ENCODE measurements around the gene WDR72. TPM values are rescaled to one million over a fixed set of nuclear protein-coding genes. Genes with fewer than 3 reads are reported as not detected.

The WDR72 gene
- total RNA-seq, 4 donors from 2014 or later: 1.7 TPM; not detected in 3

DNA sequence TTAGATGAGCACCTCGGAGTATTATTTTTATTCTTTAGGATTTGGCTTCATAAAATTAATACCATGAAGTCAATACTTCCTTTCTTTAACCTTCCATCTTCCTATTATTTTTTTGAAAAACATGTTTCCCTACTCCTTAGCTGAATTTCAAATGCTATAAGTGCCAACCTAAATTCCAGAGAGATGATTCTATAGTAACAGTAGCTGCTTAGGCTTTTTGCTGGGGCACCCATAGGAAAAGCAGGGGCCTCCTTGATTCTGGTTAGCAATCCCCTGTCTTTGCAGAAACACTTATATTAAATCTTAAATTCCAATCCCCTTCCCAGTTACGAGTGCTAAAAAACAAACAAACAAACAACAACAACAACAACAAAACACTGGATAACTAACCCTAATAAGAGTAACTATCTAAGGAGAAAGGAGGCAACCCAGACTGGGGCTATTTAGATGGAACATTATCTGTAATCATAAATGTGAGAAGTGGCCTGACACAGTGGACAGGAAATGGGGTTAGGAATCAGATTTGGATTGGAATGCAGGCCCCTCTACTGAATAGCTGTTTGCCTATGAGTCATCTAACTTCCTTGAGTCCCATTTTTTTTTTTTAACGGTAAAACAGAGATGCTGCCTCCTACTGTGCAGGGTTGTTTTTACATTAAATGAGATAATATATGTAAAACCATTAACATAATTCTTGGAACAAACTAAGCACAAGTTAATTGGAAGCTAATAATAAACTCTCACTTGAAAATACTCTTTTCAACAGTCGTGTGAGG, 148.1 kb downstream of the WDR72 start:
- WGBS, 2 donors (ENCODE audit: low coverage in 1 of 2): 67 to 73% methylated on average over 4 of the region's 4 CpGs
- no peak for TF ChIP-seq POLR2AphosphoS5 (IDR thresholded peaks at IDR 0.05)
- TF ChIP-seq EP300 (IDR thresholded peaks at IDR 0.05): no peak
- TF ChIP-seq, protein P1, sequence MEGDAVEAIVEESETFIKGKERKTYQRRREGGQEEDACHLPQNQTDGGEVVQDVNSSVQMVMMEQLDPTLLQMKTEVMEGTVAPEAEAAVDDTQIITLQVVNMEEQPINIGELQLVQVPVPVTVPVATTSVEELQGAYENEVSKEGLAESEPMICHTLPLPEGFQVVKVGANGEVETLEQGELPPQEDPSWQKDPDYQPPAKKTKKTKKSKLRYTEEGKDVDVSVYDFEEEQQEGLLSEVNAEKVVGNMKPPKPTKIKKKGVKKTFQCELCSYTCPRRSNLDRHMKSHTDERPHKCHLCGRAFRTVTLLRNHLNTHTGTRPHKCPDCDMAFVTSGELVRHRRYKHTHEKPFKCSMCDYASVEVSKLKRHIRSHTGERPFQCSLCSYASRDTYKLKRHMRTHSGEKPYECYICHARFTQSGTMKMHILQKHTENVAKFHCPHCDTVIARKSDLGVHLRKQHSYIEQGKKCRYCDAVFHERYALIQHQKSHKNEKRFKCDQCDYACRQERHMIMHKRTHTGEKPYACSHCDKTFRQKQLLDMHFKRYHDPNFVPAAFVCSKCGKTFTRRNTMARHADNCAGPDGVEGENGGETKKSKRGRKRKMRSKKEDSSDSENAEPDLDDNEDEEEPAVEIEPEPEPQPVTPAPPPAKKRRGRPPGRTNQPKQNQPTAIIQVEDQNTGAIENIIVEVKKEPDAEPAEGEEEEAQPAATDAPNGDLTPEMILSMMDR (IDR thresholded peaks at IDR 0.05): no peak
- no peak for TF ChIP-seq POLR2A (IDR thresholded peaks at IDR 0.05)
- no peaks in the 10 kb centered on the region for H3K9me3 ChIP-seq
- no peaks in the 10 kb centered on the region for H3K27me3 ChIP-seq
- no peaks in the 10 kb centered on the region for H3K4me1 ChIP-seq
- no peak for ATAC-seq
- no peaks in the 10 kb centered on the region for H3K36me3 ChIP-seq
- H3K27ac ChIP-seq: no peak overlapping the region
- H3K4me3 ChIP-seq: no peak overlapping the region

DNA sequence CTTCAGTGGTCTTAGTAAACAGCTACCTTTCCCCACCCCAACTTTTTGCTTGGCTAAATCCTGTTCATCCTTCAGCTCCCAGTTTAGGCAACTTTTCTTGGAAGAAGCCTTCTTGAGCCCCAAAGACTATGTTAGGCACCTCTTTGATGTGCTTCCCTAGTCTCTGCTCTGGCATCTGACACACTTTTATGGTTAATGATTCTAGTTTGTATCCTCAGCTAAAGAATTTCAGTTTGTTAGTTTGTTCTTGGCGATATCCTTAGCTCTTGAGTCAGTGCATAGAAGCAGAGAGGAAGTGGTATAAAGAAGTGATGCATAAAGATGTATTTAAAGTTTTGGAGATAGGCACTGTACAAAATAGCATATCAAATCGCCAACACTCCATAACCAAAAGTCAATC, 168.4 kb downstream of the WDR72 start:
- Histone ChIP-seq H3K27ac (no peak overlapping the region), H3K4me1 (no peaks in the 10 kb centered on the region), H3K27me3 (no peaks in the 10 kb centered on the region), H3K36me3 (no peaks in the 10 kb centered on the region), H3K9me3 (no peaks in the 10 kb centered on the region), H3K4me3 (no peak overlapping the region)
- WGBS, 2 donors (ENCODE audit: low coverage in 1 of 2): 73 to 82% methylated on average over 2 of the region's 2 CpGs
- ATAC-seq: no peak
- TF ChIP-seq EP300 (IDR thresholded peaks at IDR 0.05) (no peak), POLR2AphosphoS5 (IDR thresholded peaks at IDR 0.05) (no peak), POLR2A (IDR thresholded peaks at IDR 0.05) (no peak)
- TF ChIP-seq, protein P1 (IDR thresholded peaks at IDR 0.05): no peak

DNA sequence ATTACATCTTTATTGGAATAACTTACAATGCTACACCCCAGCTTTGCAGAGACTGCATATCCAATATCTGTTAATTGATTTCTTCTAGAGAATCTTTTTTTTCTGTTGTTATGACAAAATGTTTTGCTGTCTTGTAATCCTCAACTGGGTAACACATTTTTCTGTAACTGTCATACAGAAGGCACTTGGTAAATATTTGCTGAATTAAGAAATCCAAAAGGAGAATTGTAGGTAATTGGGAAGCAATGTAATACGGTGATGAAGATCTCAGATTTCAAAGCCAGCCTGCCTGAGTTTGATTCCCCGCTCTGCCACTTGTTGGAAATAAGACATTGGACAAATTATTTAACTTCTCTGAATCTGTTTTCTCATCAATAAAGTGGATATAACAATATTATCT, 169.1 kb downstream of the WDR72 start:
- Histone ChIP-seq H3K27ac (no peak overlapping the region), H3K4me1 (no peaks in the 10 kb centered on the region), H3K27me3 (no peaks in the 10 kb centered on the region), H3K36me3 (no peaks in the 10 kb centered on the region), H3K9me3 (no peaks in the 10 kb centered on the region), H3K4me3 (no peak overlapping the region)
- TF ChIP-seq, protein P1 (IDR thresholded peaks at IDR 0.05): no peak
- no peak for TF ChIP-seq POLR2A (IDR thresholded peaks at IDR 0.05)
- TF ChIP-seq EP300 (IDR thresholded peaks at IDR 0.05): no peak
- no peak for TF ChIP-seq POLR2AphosphoS5 (IDR thresholded peaks at IDR 0.05)
- ATAC-seq: no peak
- WGBS, 2 donors (ENCODE audit: low coverage in 1 of 2): 64 to 73% methylated on average over 2 of the region's 2 CpGs

DNA sequence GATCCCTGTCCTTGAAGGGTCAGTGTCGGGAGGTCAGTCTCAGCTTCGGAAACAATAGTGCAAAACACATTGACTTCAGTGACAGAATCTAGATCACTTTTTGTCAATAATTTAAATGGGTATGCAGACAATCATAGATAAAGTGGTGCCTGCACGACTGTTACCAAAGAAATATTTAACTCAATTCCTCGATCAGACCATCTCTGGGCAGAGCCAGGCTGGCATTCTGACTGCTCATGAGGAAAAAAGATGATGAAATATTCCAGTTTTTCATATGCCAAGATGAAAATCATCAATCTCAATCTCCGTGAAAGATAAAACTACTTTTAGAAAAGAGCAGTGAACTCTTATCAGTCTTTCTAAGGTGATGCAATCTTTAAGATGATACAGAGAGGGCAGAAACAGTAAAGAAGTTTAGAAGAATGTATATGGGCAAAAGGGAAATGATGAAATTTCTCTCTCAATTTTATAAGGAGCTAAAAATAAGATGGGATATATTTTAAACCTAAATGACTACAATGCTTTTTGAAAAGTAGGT, 169.9 kb downstream of the WDR72 start:
- no peak overlapping the region for H3K27ac ChIP-seq
- no peak overlapping the region for H3K4me3 ChIP-seq
- H3K27me3 ChIP-seq: no peaks in the 10 kb centered on the region
- TF ChIP-seq EP300 (IDR thresholded peaks at IDR 0.05) (no peak), POLR2AphosphoS5 (IDR thresholded peaks at IDR 0.05) (no peak), POLR2A (IDR thresholded peaks at IDR 0.05) (no peak)
- TF ChIP-seq, protein P1 (IDR thresholded peaks at IDR 0.05): no peak
- WGBS, 2 donors (ENCODE audit: low coverage in 1 of 2): 17 to 52% methylated on average over 3 to 5 of the region's 5 CpGs
- ATAC-seq: no peak
- H3K36me3 ChIP-seq: no peaks in the 10 kb centered on the region
- no peaks in the 10 kb centered on the region for H3K9me3 ChIP-seq
- H3K4me1 ChIP-seq: no peaks in the 10 kb centered on the region

DNA sequence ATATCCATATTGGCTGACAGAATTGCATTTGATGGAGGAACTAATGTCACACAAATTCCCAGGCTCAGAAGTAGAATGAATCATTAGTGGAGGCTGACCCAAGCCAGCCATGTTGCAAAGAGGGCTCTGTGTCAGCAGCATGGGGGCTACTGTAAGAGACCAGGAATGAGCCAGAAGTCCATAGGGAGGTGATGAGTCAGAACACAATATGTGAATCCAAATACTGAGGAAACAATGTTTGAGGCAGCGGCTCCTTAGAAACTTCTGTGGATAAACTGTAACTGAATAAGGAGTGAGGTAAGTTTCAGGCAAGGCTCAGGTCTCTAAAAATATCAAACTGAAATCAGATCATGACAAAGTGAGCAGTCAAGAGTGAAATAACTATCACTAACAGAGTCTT, 170.7 kb downstream of the WDR72 start:
- ATAC-seq: no peak
- no peak for TF ChIP-seq POLR2AphosphoS5 (IDR thresholded peaks at IDR 0.05)
- no peak for TF ChIP-seq POLR2A (IDR thresholded peaks at IDR 0.05)
- no peak for TF ChIP-seq EP300 (IDR thresholded peaks at IDR 0.05)
- TF ChIP-seq, protein P1 (IDR thresholded peaks at IDR 0.05): no peak

More for the DNA sequence above, 170.7 kb downstream of the WDR72 start:
- no peaks in the 10 kb centered on the region for H3K4me1 ChIP-seq
- WGBS, 2 donors (ENCODE audit: low coverage in 1 of 2): 67 to 78% methylated on average over 1 of the region's 1 CpG
- no peaks in the 10 kb centered on the region for H3K9me3 ChIP-seq
- H3K27me3 ChIP-seq: no peaks in the 10 kb centered on the region
- H3K27ac ChIP-seq: no peak overlapping the region
- H3K4me3 ChIP-seq: no peak overlapping the region
- no peaks in the 10 kb centered on the region for H3K36me3 ChIP-seq

Measured in gastroesophageal sphincter (tissue), 4 donors.